NT2/D1 (cell line): ENCODE results near the gene HMGA1.

Experiments used
- DNase-seq: peaks from one replicate; pipeline ENCODE4 v3.0.0-alpha.2; 2011; ENCODE audit warnings: low read depth, low spot score
- H3K27me3 ChIP-seq: 2 replicates; pipeline ENCODE4 v1.6.0; 2011; ENCODE audit warnings: mild to moderate bottlenecking; ENCODE audit not compliant: insufficient read length, insufficient read depth
- H3K36me3 ChIP-seq: 2 replicates; pipeline ENCODE4 v1.6.1; 2011; ENCODE audit warnings: mild to moderate bottlenecking, low read length, mixed read lengths; ENCODE audit not compliant: insufficient read depth, insufficient read length
- H3K4me1 ChIP-seq: 2 replicates; pipeline ENCODE4 v1.5.1; 2011; ENCODE audit not compliant: insufficient read depth, insufficient read length
- H3K4me3 ChIP-seq: 2 replicates; pipeline ENCODE4 v1.5.1; 2011; ENCODE audit warnings: low read depth; ENCODE audit not compliant: insufficient read length
- H3K9ac ChIP-seq: 2 replicates; pipeline ENCODE4 v1.6.0; 2011; ENCODE audit warnings: low read depth; ENCODE audit not compliant: insufficient read length
- H3K9me3 ChIP-seq: 2 replicates; pipeline ENCODE4 v1.5.1; 2011; ENCODE audit warnings: mild to moderate bottlenecking, low read length; ENCODE audit not compliant: insufficient read depth
- SUZ12 ChIP-seq: IDR thresholded peaks from 2 replicates; pipeline ENCODE4 v1.6.1; 2011; ENCODE audit not compliant: insufficient read length, insufficient read depth; ENCODE audit errors: extremely low read depth
- YY1 ChIP-seq: IDR thresholded peaks from 2 replicates; pipeline ENCODE4 v1.6.1; 2011; ENCODE audit not compliant: insufficient read length, insufficient read depth
- ZNF274 ChIP-seq: IDR thresholded peaks from 2 replicates; pipeline ENCODE4 v1.6.1; 2011; ENCODE audit warnings: mild to moderate bottlenecking, low read depth, low read length

Gene HMGA1

GRCh38 chr6:34196833-34197195 is 39.9 kb upstream of the HMGA1 start:
- Histone ChIP-seq H3K27me3 (no peaks in the 10 kb centered on the region), H3K9me3 (peaks cover 5% of the 10 kb centered on the region; the same call in 1 of the 2 replicates), H3K36me3 (no peaks in the 10 kb centered on the region), H3K4me3 (no peak overlapping the region), H3K9ac (peak overlapping the region; percentile 8), H3K4me1 (peaks cover 3% of the 10 kb centered on the region)
- no peak for TF ChIP-seq ZNF274
- no peak for TF ChIP-seq SUZ12
- no peak for TF ChIP-seq YY1
- DNase-seq = no peak

- Histone ChIP-seq H3K4me1 (peaks cover 3% of the 10 kb centered on the region), H3K9ac (no peak overlapping the region), H3K27me3 (no peaks in the 10 kb centered on the region), H3K9me3 (peaks cover 15% of the 10 kb centered on the region; the same call in 1 of the 2 replicates), H3K4me3 (no peak overlapping the region), H3K36me3 (no peaks in the 10 kb centered on the region)
- TF ChIP-seq ZNF274 = no peak
- TF ChIP-seq SUZ12 = no peak
- TF ChIP-seq YY1 = peak; percentile 33
- DNase-seq = peak; percentile 61
These were observed 36.2 kb upstream of the HMGA1 start for GRCh38 chr6:34200340-34200971.

- TF ChIP-seq YY1 (no peak), ZNF274 (no peak), SUZ12 (no peak)
- no peaks in the 10 kb centered on the region for H3K27me3 ChIP-seq
- H3K4me1 ChIP-seq = no peaks in the 10 kb centered on the region
- no peak for DNase-seq
- no peak overlapping the region for H3K9ac ChIP-seq
- no peak overlapping the region for H3K4me3 ChIP-seq
- no peaks in the 10 kb centered on the region for H3K36me3 ChIP-seq
- H3K9me3 ChIP-seq = peaks cover 15% of the 10 kb centered on the region; the same call in 1 of the 2 replicates
These were observed 35.1 kb upstream of the HMGA1 start for GRCh38 chr6:34201455-34202107.

- Histone ChIP-seq H3K9ac (no peak overlapping the region), H3K9me3 (peaks cover 15% of the 10 kb centered on the region; the same call in 1 of the 2 replicates), H3K4me3 (no peak overlapping the region), H3K27me3 (no peaks in the 10 kb centered on the region), H3K4me1 (no peaks in the 10 kb centered on the region), H3K36me3 (no peaks in the 10 kb centered on the region)
- no peak for TF ChIP-seq SUZ12
- TF ChIP-seq ZNF274 = no peak
- no peak for TF ChIP-seq YY1
- no peak for DNase-seq
These were observed 34.1 kb upstream of the HMGA1 start for GRCh38 chr6:34202329-34203201.

- TF ChIP-seq ZNF274 = no peak
- no peak for TF ChIP-seq YY1
- no peak for TF ChIP-seq SUZ12
- no peak for DNase-seq
- Histone ChIP-seq H3K27me3 (no peaks in the 10 kb centered on the region), H3K9ac (no peak overlapping the region), H3K36me3 (no peaks in the 10 kb centered on the region), H3K4me1 (no peaks in the 10 kb centered on the region), H3K4me3 (no peak overlapping the region), H3K9me3 (peaks cover 15% of the 10 kb centered on the region; the same call in 1 of the 2 replicates)
These were observed 32.0 kb upstream of the HMGA1 start for GRCh38 chr6:34204693-34205092.

GRCh38 chr6:34205466-34205865 is 31.2 kb upstream of the HMGA1 start:
- H3K36me3 ChIP-seq = no peaks in the 10 kb centered on the region
- TF ChIP-seq SUZ12 = no peak
- H3K27me3 ChIP-seq = no peaks in the 10 kb centered on the region
- DNase-seq = no peak
- no peak overlapping the region for H3K9ac ChIP-seq
- no peak overlapping the region for H3K4me3 ChIP-seq
- peaks cover 15% of the 10 kb centered on the region; the same call in 1 of the 2 replicates for H3K9me3 ChIP-seq
- no peaks in the 10 kb centered on the region for H3K4me1 ChIP-seq

- H3K36me3 ChIP-seq = no peaks in the 10 kb centered on the region
- no peaks in the 10 kb centered on the region for H3K27me3 ChIP-seq
- no peaks in the 10 kb centered on the region for H3K4me1 ChIP-seq
- no peak for DNase-seq
- peaks cover 15% of the 10 kb centered on the region; the same call in 1 of the 2 replicates for H3K9me3 ChIP-seq
- H3K9ac ChIP-seq = no peak overlapping the region
- no peak for TF ChIP-seq ZNF274
- TF ChIP-seq SUZ12 = no peak
- TF ChIP-seq YY1 = no peak
- no peak overlapping the region for H3K4me3 ChIP-seq
These were observed 30.8 kb upstream of the HMGA1 start for GRCh38 chr6:34205916-34206315.
